GM12801 (cell line): ENCODE data around the gene GMDS.

ENCODE experiments used
- CTCF ChIP-seq: IDR thresholded peaks from one replicate; pipeline ENCODE4 v1.5.1; 2011; ENCODE audit warnings: control low read depth; ENCODE audit not compliant: insufficient read length; ENCODE audit errors: extremely low read depth

Gene GMDS

GRCh38 chr6:1941534-1941933 lies 303.9 kb downstream of the GMDS start:
- TF ChIP-seq CTCF, result no peak

GRCh38 chr6:1940381-1940780 lies 305.0 kb downstream of the GMDS start:
- no peak for TF ChIP-seq CTCF

- no peak for TF ChIP-seq CTCF
Observed at GRCh38 chr6:1933292-1933691, 312.1 kb downstream of the GMDS start.

GRCh38 chr6:1931817-1932216 lies 313.6 kb downstream of the GMDS start:
- TF ChIP-seq CTCF, result no peak

GRCh38 chr6:1930356-1930755 lies 315.0 kb downstream of the GMDS start:
- TF ChIP-seq CTCF, result no peak

- no peak for TF ChIP-seq CTCF
Observed at GRCh38 chr6:1929931-1930330, 315.5 kb downstream of the GMDS start.

GRCh38 chr6:1925743-1926430 lies 319.5 kb downstream of the GMDS start:
- no peak for TF ChIP-seq CTCF
